LoVo (cell line): Measurements from ENCODE around the gene NUP85.
"Not testable (repeated sequence)": the region's sequence is repeated elsewhere in the genome, so short reads cannot be mapped to it uniquely, and the experiment has no call there.

Source experiments
- DNase-seq: peaks from one replicate; pipeline ENCODE4 v3.0.0-alpha.2; 2016; ENCODE audit warnings: low spot score

Gene NUP85

GRCh38 chr17:75205037-75205792, at the start of gene NUP85:
NUP85 (plus strand) TSS chr17:75205679; CDS start chr17:75205762, 83 bp downstream.
- peak; percentile 96 for DNase-seq

DNA sequence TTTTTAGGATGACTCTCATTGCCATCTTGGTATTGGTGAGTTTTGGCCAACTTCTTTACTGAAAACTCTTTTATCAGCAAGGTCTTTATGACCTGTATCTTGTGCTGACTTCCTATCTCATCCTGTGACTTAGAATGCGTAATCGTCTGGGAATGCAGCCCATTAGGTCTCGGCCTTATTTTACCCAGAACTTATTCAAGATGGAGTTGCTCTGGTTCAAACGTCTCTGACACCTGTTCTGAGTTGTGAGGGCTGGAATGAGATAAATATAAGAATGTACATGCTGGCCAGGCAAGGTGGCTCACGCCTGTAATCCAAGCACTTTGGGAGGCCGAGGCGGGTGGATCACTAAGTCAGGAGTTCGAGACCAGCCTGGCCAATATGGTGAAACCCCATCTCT, 47.0 kb upstream of the NUP85 start:
- DNase-seq, result not testable (repeated sequence)

DNA sequence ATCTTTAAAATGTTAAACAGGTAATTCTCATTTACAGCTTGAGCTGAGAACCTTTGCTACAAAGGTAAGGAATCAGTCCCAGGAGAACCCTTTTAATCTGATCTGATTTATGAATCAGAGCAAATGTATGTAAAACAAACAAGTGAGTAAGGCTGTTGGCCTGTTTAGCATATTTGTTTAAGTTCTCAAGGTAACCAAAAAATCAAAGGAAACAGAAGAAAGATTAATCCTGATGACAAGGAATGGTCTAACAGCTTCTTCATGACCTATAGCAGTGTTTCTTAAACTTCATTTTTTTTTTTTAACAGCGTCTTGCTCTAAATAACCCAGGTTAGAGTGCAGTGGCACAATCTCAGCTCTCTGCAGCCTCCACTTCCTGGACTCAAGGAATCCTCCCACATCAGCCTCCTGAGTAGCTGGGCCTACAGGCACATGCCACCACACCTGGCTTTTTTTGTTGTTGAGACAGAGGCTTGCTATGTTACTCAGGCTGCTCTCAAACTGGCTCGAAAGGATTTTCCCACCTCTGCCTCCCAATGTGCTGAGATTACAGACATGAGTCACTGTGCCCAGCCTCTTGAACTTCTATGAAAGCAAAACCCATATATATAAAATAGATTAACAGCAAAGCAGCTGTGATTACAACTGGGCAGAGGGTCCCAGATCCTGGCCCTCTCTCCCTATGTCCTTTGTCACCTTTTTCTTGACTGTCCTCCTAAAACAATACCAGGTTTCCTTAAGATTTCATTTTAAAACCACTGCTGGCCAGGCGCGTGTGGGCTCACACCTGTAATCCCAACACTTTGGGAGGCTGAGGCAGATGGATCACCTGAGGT, 46.1 kb upstream of the NUP85 start:
- DNase-seq, result peak; percentile 47

GRCh38 chr17:75160211-75160610, 45.3 kb upstream of the NUP85 start:
- DNase-seq, result no peak

DNA sequence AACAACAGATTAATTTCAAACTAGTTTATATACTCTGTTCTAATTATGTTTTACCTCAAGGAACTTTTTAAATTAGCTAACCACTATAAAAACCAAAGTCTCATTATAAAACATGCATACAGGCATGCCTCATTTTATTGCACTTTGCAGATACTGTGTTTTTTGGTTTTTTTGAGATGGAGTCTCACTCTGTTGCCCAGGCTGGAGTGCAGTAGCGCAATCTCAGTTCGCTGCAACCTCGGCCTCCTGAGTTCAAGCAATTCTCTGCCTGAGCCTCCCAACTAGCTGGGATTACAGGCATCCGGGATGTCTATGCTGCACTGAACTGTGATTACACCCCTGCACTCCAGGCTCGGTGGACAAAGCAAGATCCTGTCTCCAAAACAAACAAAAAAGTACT, 42.4 kb upstream of the NUP85 start:
- no peak for DNase-seq

DNA sequence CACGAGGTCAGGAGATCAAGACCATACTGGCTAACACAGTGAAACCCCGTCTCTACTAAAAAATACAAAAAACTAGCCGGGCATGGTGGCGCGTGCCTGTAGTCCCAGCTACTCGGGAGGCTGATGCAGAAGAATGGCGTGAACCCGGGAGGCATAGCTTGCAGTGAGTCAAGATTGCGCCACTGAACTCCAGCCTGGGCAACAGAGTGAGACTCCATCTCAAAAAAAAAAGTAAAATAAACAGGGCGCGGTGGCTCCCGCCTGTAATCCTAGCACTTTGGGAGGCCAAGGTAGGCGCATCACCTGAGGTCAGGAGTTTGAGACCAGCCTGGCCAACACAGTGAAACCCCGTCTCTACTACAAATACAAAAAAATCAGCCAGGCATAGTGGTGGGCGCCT, 40.9 kb upstream of the NUP85 start:
- DNase-seq, result not testable (repeated sequence)

DNA sequence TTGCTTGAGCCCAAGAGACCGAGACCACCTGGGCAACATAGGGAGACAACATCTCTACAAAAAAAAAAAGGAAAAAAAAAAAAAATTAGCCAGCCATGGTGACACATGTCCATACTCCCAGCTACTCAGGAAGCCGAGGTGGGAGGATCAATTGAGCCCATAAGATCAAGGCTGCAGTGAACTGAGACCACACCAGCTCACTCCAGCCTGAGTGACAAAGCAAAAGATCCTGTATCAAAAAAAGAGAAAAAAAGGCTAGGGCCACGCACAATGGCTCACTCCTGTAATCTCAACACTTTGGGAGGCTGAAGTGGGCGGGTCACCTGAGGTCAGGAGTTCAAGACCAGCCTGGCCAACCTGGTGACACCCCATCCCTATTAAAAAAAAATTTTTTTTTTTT, 36.5 kb upstream of the NUP85 start:
- no peak for DNase-seq

DNA sequence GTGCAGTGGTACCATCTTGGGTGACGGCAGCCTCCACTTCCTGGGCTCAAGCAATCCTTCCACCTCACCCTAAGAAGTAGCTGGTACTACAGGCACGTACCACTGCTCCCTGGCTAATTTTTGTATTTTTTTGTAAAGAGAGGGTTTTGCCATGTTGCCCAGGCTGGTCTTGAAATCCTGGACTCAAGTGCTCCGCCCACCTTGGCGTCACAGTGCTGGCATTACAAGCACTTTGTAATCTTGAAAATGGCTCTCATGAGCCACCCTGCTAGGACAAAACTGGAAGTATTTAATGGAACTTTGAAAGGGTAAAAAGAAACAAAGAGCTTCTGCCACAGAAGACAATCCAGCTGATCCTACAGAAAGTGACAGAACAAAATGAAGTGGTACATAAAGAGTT, 32.0 kb upstream of the NUP85 start:
- no peak for DNase-seq

DNA sequence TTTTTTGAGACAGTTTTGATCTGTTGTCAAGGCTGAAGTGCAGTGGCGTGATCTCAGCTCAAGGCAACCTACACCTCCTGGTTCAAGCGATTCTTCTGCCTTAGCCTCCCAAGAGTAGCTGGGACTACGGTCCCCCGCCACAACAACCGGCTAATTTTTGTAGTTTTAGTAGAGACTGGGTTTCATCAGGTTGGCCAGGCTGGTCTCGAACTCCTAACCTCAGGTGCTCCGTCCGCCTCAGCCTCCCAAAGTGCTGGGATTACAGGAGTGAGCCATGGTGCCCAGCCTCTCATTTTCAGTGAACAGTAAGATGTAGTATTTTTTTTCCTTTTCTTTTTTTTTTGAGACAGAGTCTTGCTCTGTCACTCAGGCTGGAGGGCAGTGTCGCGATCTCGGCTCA, 30.5 kb upstream of the NUP85 start:
- no peak for DNase-seq

- no peak for DNase-seq
Measured at GRCh38 chr17:75176625-75177024, 28.9 kb upstream of the NUP85 start.

DNA sequence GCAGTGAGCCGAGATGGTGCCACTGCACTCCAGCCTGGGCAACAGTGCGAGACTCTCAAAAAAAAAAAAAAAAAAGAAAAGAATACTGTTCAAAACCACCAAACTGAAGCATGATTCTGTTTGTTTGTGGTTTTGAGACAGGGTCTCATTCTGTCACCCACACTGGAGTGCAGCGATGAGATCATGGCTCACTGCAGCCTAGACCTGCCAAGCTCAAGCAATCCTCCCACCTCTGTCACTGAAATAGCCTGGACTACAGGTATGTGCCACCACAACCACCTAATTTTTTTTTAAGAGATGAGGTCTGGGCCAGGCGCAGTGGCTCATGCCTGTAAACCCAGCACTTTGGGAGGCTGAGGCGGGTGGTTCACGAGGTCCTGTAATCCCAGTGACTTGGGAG, 27.0 kb upstream of the NUP85 start:
- DNase-seq, result no peak

- no peak for DNase-seq
Measured at GRCh38 chr17:75181110-75181509, 24.4 kb upstream of the NUP85 start.

- DNase-seq, result no peak
Measured at GRCh38 chr17:75181608-75182318, 23.7 kb upstream of the NUP85 start.

- DNase-seq, result no peak
Measured at GRCh38 chr17:75182319-75182568, 23.2 kb upstream of the NUP85 start.

DNA sequence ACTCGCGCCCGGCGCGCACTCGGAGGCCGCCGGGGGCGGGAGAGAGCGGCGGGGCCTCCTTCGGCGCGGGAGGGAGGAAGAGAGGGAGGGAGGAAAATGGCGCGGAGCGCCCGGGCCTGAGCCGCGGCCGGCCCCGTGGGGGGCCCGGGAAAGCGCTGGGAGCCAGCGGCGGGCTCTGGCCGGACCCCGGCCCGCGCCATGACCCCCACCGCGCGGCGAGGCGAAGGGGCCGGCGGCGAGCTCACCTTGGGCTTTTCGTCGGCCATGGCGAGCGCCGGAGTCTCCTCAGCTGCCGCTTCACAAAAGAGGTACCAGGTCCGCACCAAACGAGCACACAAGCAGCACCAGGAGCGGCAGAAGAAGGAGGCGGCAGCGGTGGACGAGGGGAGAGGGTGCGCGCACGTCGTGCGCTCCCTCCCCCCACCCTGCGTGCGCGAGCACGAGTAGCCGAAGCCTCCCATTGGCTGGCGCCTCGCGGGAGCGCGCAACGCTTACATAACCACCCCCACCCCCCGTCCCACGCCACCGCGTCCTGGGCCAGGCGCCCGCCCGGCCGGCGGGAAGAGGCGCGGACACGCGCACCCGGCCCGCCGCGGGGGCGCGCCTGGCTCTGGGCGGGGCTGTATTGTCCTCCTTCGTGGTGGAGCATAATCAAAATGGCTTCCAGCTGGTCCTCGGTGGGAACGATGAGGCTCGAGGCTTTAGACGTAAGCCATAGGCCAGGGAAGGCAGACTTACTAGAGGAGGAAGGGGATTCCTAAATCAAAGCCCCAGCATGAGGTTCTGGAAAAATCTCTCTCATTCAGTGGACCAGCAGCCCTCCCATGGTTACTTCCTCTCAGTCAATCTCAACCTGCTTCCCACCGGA, 22.7 kb upstream of the NUP85 start, which contains the start of gene SUMO2:
Gene SUMO2, minus strand, starts transcription at position 391 of the 868 bp plus-strand sequence. Its CDS starts 125 bp downstream, at position 266.
- peak; percentile 93 for DNase-seq

DNA sequence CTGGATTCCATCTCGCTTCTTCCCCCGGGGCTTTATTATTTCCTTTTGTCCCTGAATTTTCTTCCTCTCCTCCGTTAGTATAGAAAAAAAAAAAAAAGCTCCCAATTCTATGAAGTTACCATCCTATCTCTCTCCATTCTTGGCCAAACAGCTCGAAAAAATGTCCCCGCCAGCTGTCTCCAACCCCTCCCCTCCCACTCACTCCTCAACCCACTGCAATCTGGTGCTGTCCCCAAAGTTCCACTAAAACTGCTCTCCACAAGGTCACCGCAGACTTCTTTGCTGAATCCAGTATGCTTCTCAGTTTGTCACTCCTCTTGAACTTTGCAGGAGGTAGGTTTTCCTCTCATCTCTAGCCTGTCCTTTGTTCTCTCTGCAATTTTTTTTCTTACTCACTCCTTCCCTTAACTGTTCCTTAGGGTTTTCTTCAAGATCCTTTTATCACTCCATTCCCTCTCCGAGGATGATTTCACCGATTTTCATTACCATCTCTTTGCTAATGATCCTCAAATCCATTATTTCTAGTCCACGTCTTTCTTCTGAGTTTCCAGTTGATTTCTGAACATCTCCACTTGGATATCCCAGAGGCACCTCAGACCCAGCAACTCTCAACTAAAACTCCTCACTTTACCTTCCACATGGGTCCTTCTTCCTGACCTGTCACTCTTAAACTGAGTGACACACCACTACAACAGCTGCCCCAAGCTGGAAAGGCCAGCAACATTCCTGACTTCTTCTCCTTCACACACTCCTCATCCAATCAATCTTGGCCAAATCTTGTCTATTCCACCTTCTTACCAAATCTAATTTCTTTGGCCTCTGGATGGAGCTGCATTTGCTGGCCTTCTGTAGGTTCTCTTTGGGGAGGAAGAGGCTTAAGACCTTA, 21.2 kb upstream of the NUP85 start:
- no peak for DNase-seq

DNA sequence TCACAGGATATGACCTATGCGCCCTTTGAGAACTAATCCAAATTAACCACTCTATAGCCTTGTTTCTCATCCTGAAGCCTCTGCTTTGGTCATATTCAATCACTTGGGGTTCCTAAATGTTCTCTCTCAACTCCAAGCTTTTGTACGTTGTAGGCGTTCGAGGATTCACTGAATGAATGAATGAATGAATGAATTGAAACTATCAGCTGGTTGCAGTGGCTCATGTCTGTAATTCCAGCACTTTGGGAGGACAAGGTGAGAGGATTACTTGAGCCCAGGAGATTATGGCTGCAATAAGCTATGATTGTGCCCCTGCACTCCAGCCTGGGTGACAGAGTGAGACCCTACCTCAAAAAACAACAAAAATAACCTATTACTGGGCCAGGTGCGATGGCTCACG, 16.9 kb upstream of the NUP85 start:
- no peak for DNase-seq

DNA sequence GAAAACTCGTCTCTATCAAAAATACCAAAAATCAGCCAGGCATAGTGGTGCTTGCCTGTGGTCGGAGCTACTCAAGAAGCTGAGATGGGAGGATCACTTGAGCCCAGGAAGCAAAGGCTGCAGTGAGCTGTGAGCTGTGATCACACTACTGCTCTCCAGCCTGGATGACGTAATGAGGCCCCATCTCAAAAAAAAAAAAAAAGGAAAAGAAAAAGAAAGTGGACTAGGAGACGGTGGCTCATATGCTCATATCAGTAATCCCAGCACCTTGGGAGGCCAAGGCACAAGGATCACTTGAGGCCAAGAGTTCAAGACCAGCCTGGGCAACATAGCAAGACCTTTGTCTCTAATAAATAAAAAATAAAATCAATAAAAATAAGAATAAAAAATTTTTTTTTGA, 13.9 kb upstream of the NUP85 start:
- DNase-seq, result no peak

GRCh38 chr17:75194879-75195278, 10.6 kb upstream of the NUP85 start:
- no peak for DNase-seq

DNA sequence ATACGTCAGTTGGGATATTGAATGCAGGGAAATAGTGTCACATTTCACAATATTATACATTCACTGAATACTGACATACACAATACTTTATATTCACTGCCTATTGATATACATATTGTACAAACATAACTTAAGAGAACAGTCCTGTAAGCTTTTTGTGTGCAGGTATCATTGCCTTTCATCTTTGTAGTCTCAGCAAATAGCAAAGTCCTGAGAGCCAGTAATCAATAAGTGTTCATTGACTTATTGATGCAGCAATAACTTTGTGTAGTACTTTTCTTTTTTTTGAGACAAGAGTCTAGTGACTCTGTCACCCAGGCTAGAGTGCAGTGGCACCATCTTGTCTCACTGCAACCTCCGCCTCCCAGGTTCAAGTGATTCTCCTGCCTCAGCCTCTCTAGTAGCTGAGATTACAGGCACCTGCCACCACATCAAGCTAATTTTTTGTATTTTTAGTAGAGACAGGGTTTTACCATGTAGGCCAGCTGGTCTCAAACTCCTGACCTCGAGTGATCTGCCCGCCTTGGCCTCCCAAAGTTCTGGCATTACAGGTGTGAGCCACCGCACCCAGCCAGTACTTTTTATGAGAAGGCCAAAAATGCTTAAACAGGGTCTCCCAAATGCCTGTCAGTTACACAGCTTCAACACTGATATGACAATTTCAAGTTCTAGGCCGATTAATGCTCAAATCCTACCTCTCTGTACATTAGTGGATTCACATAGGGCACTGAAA, 5.4 kb upstream of the NUP85 start:
- no peak for DNase-seq
